ENCODE measurements around the gene ZNF598. TPM values are rescaled to one million over a fixed set of nuclear protein-coding genes. Genes with fewer than 3 reads are reported as not detected.

Gene ZNF598
- polyA plus RNA-seq, 1 donor from 2014 or later, result 22.1 TPM

GRCh38 chr16:2028146-2028545 lies 18.5 kb upstream of the ZNF598 start:
- Histone ChIP-seq H3K27ac (ENCODE audit: low read length) (no peak overlapping the region), H3K9me2 (ENCODE audit: insufficient read depth, low read length) (no peaks in the 10 kb centered on the region), H3K79me2 (replicated peaks; ENCODE audit: insufficient read depth, low read length) (no peaks in the 10 kb centered on the region), H4K20me1 (ENCODE audit: insufficient read depth) (no peaks in the 10 kb centered on the region), H3K4me3 (ENCODE audit: low read length) (peak overlapping the region; percentile 63), H3K9ac (ENCODE audit: low read length) (no peak overlapping the region), H3F3A (ENCODE audit: insufficient read depth, low read length, poor library complexity, severe bottlenecking) (no peaks in the 10 kb centered on the region), H3K9me3 (ENCODE audit: low read length) (no peaks in the 10 kb centered on the region), H3K4me2 (ENCODE audit: low read length) (no peak overlapping the region), H2AFZ (ENCODE audit: low read depth, low read length) (no peak overlapping the region), H3K36me3 (ENCODE audit: insufficient read depth, low read length) (no peaks in the 10 kb centered on the region), H3K27me3 (ENCODE audit: insufficient read depth, low read depth, low read length) (peaks cover 24% of the 10 kb centered on the region)
- TF ChIP-seq MXI1 (conservative IDR thresholded peaks at IDR 0.05; ENCODE audit: poor library complexity, severe bottlenecking) (no peak), RAD21 (conservative IDR thresholded peaks at IDR 0.05) (no peak), EZH2 (IDR thresholded peaks at IDR 0.05; ENCODE audit: borderline replicate concordance, insufficient read depth, low read length, poor library complexity, severe bottlenecking) (no peak), TAF1 (IDR thresholded peaks at IDR 0.05; ENCODE audit: low read depth) (no peak), SMC3 (conservative IDR thresholded peaks at IDR 0.05; ENCODE audit: poor library complexity) (no peak), EP300 (conservative IDR thresholded peaks at IDR 0.05; ENCODE audit: poor library complexity, severe bottlenecking) (no peak), REST (IDR thresholded peaks at IDR 0.05; ENCODE audit: borderline replicate concordance) (no peak), POLR2AphosphoS5 (IDR thresholded peaks at IDR 0.05) (no peak), CTCF (IDR thresholded peaks at IDR 0.05; ENCODE audit: poor library complexity, severe bottlenecking) (no peak)

GRCh38 chr16:2027024-2028010 lies 17.7 kb upstream of the ZNF598 start:
- H3K36me3 ChIP-seq (ENCODE audit: insufficient read depth, low read length), result no peaks in the 10 kb centered on the region
- no peaks in the 10 kb centered on the region for H4K20me1 ChIP-seq (ENCODE audit: insufficient read depth)
- no peaks in the 10 kb centered on the region for H3K9me3 ChIP-seq (ENCODE audit: low read length)
- H3K27me3 ChIP-seq (ENCODE audit: insufficient read depth, low read depth, low read length), result peaks cover 24% of the 10 kb centered on the region
- no peak overlapping the region for H3K4me2 ChIP-seq (ENCODE audit: low read length)
- peak overlapping the region; percentile 53 for H3K9ac ChIP-seq (ENCODE audit: low read length)
- no peak overlapping the region for H3K27ac ChIP-seq (ENCODE audit: low read length)
- H3K4me3 ChIP-seq (ENCODE audit: low read length), result peak overlapping the region; percentile 63
- no peaks in the 10 kb centered on the region for H3K79me2 ChIP-seq (replicated peaks; ENCODE audit: insufficient read depth, low read length)
- TF ChIP-seq MXI1 (conservative IDR thresholded peaks at IDR 0.05; ENCODE audit: poor library complexity, severe bottlenecking), result peak; percentile 25
- TF ChIP-seq EZH2 (IDR thresholded peaks at IDR 0.05; ENCODE audit: borderline replicate concordance, insufficient read depth, low read length, poor library complexity, severe bottlenecking), result no peak
- TF ChIP-seq CTCF (IDR thresholded peaks at IDR 0.05; ENCODE audit: poor library complexity, severe bottlenecking), result no peak
- no peak for TF ChIP-seq RAD21 (conservative IDR thresholded peaks at IDR 0.05)
- no peaks in the 10 kb centered on the region for H3K9me2 ChIP-seq (ENCODE audit: insufficient read depth, low read length)
- H2AFZ ChIP-seq (ENCODE audit: low read depth, low read length), result no peak overlapping the region
- no peaks in the 10 kb centered on the region for H3F3A ChIP-seq (ENCODE audit: insufficient read depth, low read length, poor library complexity, severe bottlenecking)
